Measurements from ENCODE around the gene ANAPC13. TPM values are rescaled to one million over a fixed set of nuclear protein-coding genes. Genes with fewer than 3 reads are reported as not detected.

Gene ANAPC13
- total RNA-seq, 4 donors from 2014 or later = 32.5 to 78.9 (median 49.4) TPM

GRCh38 chr3:134468519-134468918, 17.3 kb downstream of the ANAPC13 start:
- no peak overlapping the region for H3K4me3 ChIP-seq
- H3K36me3 ChIP-seq = no peaks in the 10 kb centered on the region
- WGBS = 93% methylated on average over 4 of the region's 4 CpGs
- intact Hi-C loops (cut with DNase I) = no loop called here
- H3K9me3 ChIP-seq = no peaks in the 10 kb centered on the region
- no peak for TF ChIP-seq POLR2A (IDR thresholded peaks at IDR 0.05; ENCODE audit: low read depth)
- TF ChIP-seq EP300 (IDR thresholded peaks at IDR 0.05) = no peak
- TF ChIP-seq POLR2AphosphoS5 (IDR thresholded peaks at IDR 0.05) = no peak
- no peak for TF ChIP-seq CTCF (IDR thresholded peaks at IDR 0.05)
- H3K4me1 ChIP-seq = peaks cover 17 to 39% (median 36%) of the 10 kb centered on the region in 4 donors
- H3K27ac ChIP-seq (replicated peaks in 1 of 4) = no peak overlapping the region
- H3K27me3 ChIP-seq = no peaks in the 10 kb centered on the region
- DNase-seq (ENCODE audit: extremely low spot score) = peak; percentile 21

- intact Hi-C loops (cut with DNase I) = no loop called here
- Histone ChIP-seq H3K27me3 (no peaks in the 10 kb centered on the region), H3K9me3 (no peaks in the 10 kb centered on the region), H3K27ac (replicated peaks in 1 of 4) (peak overlapping the region in 1 of 4 donors; percentile 54), H3K4me3 (no peak overlapping the region), H3K4me1 (peaks cover 30 to 57% (median 55%) of the 10 kb centered on the region in 4 donors), H3K36me3 (no peaks in the 10 kb centered on the region)
- no peak for DNase-seq (ENCODE audit: extremely low spot score)
- 56% methylated on average over 1 of the region's 1 CpG for WGBS
- TF ChIP-seq POLR2A (IDR thresholded peaks at IDR 0.05; ENCODE audit: low read depth) = no peak
Observed at GRCh38 chr3:134466331-134466730, 19.5 kb downstream of the ANAPC13 start.

- no peak for DNase-seq (ENCODE audit: extremely low spot score)
- Histone ChIP-seq H3K4me1 (peaks cover 30 to 58% (median 55%) of the 10 kb centered on the region in 4 donors), H3K36me3 (no peaks in the 10 kb centered on the region), H3K4me3 (peak overlapping the region in 1 of 4 donors; percentile 10), H3K27me3 (no peaks in the 10 kb centered on the region), H3K27ac (replicated peaks in 1 of 4) (peak overlapping the region; percentile 57 to 84 (median 73)), H3K9me3 (no peaks in the 10 kb centered on the region)
- intact Hi-C loops (cut with DNase I) = no loop called here
- TF ChIP-seq CTCF (IDR thresholded peaks at IDR 0.05) (no peak), POLR2AphosphoS5 (IDR thresholded peaks at IDR 0.05) (no peak), POLR2A (IDR thresholded peaks at IDR 0.05; ENCODE audit: low read depth) (no peak), EP300 (IDR thresholded peaks at IDR 0.05) (no peak)
- 78% methylated on average over 8 of the region's 8 CpGs for WGBS
Observed at GRCh38 chr3:134464689-134465365, 21.0 kb downstream of the ANAPC13 start.

GRCh38 chr3:134464064-134464688, 21.6 kb downstream of the ANAPC13 start:
- H3K4me3 ChIP-seq = peak overlapping the region in 3 of 4 donors; percentile 1 to 10 (median 10)
- H3K9me3 ChIP-seq = no peaks in the 10 kb centered on the region
- peak; percentile 95 for DNase-seq (ENCODE audit: extremely low spot score)
- no peaks in the 10 kb centered on the region for H3K36me3 ChIP-seq
- no peak for TF ChIP-seq CTCF (IDR thresholded peaks at IDR 0.05)
- TF ChIP-seq POLR2AphosphoS5 (IDR thresholded peaks at IDR 0.05) = peak; percentile 54 to 72
- TF ChIP-seq POLR2A (IDR thresholded peaks at IDR 0.05; ENCODE audit: low read depth) = no peak
- TF ChIP-seq EP300 (IDR thresholded peaks at IDR 0.05) = no peak
- H3K4me1 ChIP-seq = peaks cover 30 to 58% (median 55%) of the 10 kb centered on the region in 4 donors
- WGBS = 34% methylated on average over 13 of the region's 13 CpGs
- no peaks in the 10 kb centered on the region for H3K27me3 ChIP-seq
- intact Hi-C loops (cut with DNase I) = no loop called here
- H3K27ac ChIP-seq (replicated peaks in 1 of 4) = peak overlapping the region; percentile 68 to 84 (median 73)

- DNase-seq (ENCODE audit: extremely low spot score) = peak; percentile 85
- H3K27ac ChIP-seq (replicated peaks in 1 of 4) = peak overlapping the region; percentile 68 to 84 (median 73)
- peaks cover 30 to 59% (median 58%) of the 10 kb centered on the region in 4 donors for H3K4me1 ChIP-seq
- intact Hi-C loops (cut with DNase I) = no loop called here
- H3K36me3 ChIP-seq = no peaks in the 10 kb centered on the region
- no peaks in the 10 kb centered on the region for H3K27me3 ChIP-seq
- H3K4me3 ChIP-seq = no peak overlapping the region
- TF ChIP-seq CTCF (IDR thresholded peaks at IDR 0.05) (no peak), POLR2AphosphoS5 (IDR thresholded peaks at IDR 0.05) (no peak), POLR2A (IDR thresholded peaks at IDR 0.05; ENCODE audit: low read depth) (no peak), EP300 (IDR thresholded peaks at IDR 0.05) (no peak)
- no peaks in the 10 kb centered on the region for H3K9me3 ChIP-seq
- 58% methylated on average over 4 of the region's 4 CpGs for WGBS
Observed at GRCh38 chr3:134463676-134464063, 22.1 kb downstream of the ANAPC13 start.

Measured in esophagus muscularis mucosa (tissue), 4 donors.